ENCODE data around the gene SEMA6C.

SEMA6C gene

GRCh38 chr1:151143986-151144385 is 2.4 kb downstream of the SEMA6C start:
- peaks cover 7% of the 10 kb centered on the region for H3K4me1 ChIP-seq (ENCODE audit: insufficient read depth, low read length, poor library complexity, severe bottlenecking)
- H2AFZ ChIP-seq (ENCODE audit: low read length), result no peak overlapping the region
- H3K4me2 ChIP-seq (ENCODE audit: low read depth, low read length, poor library complexity, severe bottlenecking), result no peak overlapping the region
- H3K9ac ChIP-seq (ENCODE audit: low read depth, low read length, poor library complexity, severe bottlenecking), result no peak overlapping the region
- H3K79me2 ChIP-seq (ENCODE audit: insufficient read depth, low read length), result no peaks in the 10 kb centered on the region
- no peaks in the 10 kb centered on the region for H4K20me1 ChIP-seq (ENCODE audit: insufficient read depth, low read length, poor library complexity, severe bottlenecking)
- H3F3A ChIP-seq (ENCODE audit: low read depth), result no peaks in the 10 kb centered on the region
- H3K4me3 ChIP-seq (ENCODE audit: low read length, poor library complexity, severe bottlenecking), result no peak overlapping the region
- TF ChIP-seq EZH2phosphoT487 (IDR thresholded peaks at IDR 0.05; ENCODE audit: borderline replicate concordance) (no peak), CTCF (conservative IDR thresholded peaks at IDR 0.05; ENCODE audit: low read length) (no peak)
- peaks cover 15% of the 10 kb centered on the region for H3K27me3 ChIP-seq (ENCODE audit: insufficient read depth, low read length, poor library complexity, severe bottlenecking)
- no peaks in the 10 kb centered on the region for H3K9me3 ChIP-seq (ENCODE audit: insufficient read depth, low read depth, low read length)
- H3K9me2 ChIP-seq (replicated peaks; ENCODE audit: low read depth, low read length), result no peaks in the 10 kb centered on the region
- no peaks in the 10 kb centered on the region for H3K36me3 ChIP-seq (ENCODE audit: insufficient read depth, low read length)

- H3K9me3 ChIP-seq (ENCODE audit: insufficient read depth, low read depth, low read length), result no peaks in the 10 kb centered on the region
- no peak overlapping the region for H3K4me3 ChIP-seq (ENCODE audit: low read length, poor library complexity, severe bottlenecking)
- H3K79me2 ChIP-seq (ENCODE audit: insufficient read depth, low read length), result no peaks in the 10 kb centered on the region
- H3K4me1 ChIP-seq (ENCODE audit: insufficient read depth, low read length, poor library complexity, severe bottlenecking), result peaks cover 7% of the 10 kb centered on the region
- no peaks in the 10 kb centered on the region for H3K36me3 ChIP-seq (ENCODE audit: insufficient read depth, low read length)
- H3K9me2 ChIP-seq (replicated peaks; ENCODE audit: low read depth, low read length), result no peaks in the 10 kb centered on the region
- no peak for TF ChIP-seq EZH2phosphoT487 (IDR thresholded peaks at IDR 0.05; ENCODE audit: borderline replicate concordance)
- TF ChIP-seq CTCF (conservative IDR thresholded peaks at IDR 0.05; ENCODE audit: low read length), result no peak
- H3K9ac ChIP-seq (ENCODE audit: low read depth, low read length, poor library complexity, severe bottlenecking), result no peak overlapping the region
- peaks cover 15% of the 10 kb centered on the region for H3K27me3 ChIP-seq (ENCODE audit: insufficient read depth, low read length, poor library complexity, severe bottlenecking)
- H4K20me1 ChIP-seq (ENCODE audit: insufficient read depth, low read length, poor library complexity, severe bottlenecking), result no peaks in the 10 kb centered on the region
- H3F3A ChIP-seq (ENCODE audit: low read depth), result no peaks in the 10 kb centered on the region
- H2AFZ ChIP-seq (ENCODE audit: low read length), result no peak overlapping the region
- no peak overlapping the region for H3K4me2 ChIP-seq (ENCODE audit: low read depth, low read length, poor library complexity, severe bottlenecking)
These were observed 3.4 kb downstream of the SEMA6C start for GRCh38 chr1:151143057-151143435.

- peaks cover 11% of the 10 kb centered on the region for H3K27me3 ChIP-seq (ENCODE audit: insufficient read depth, low read length, poor library complexity, severe bottlenecking)
- H4K20me1 ChIP-seq (ENCODE audit: insufficient read depth, low read length, poor library complexity, severe bottlenecking), result no peaks in the 10 kb centered on the region
- no peaks in the 10 kb centered on the region for H3K9me2 ChIP-seq (replicated peaks; ENCODE audit: low read depth, low read length)
- H2AFZ ChIP-seq (ENCODE audit: low read length), result no peak overlapping the region
- no peak overlapping the region for H3K4me3 ChIP-seq (ENCODE audit: low read length, poor library complexity, severe bottlenecking)
- no peaks in the 10 kb centered on the region for H3K9me3 ChIP-seq (ENCODE audit: insufficient read depth, low read depth, low read length)
- no peaks in the 10 kb centered on the region for H3F3A ChIP-seq (ENCODE audit: low read depth)
- H3K9ac ChIP-seq (ENCODE audit: low read depth, low read length, poor library complexity, severe bottlenecking), result no peak overlapping the region
- no peaks in the 10 kb centered on the region for H3K79me2 ChIP-seq (ENCODE audit: insufficient read depth, low read length)
- peaks cover 7% of the 10 kb centered on the region for H3K4me1 ChIP-seq (ENCODE audit: insufficient read depth, low read length, poor library complexity, severe bottlenecking)
- no peaks in the 10 kb centered on the region for H3K36me3 ChIP-seq (ENCODE audit: insufficient read depth, low read length)
- TF ChIP-seq CTCF (conservative IDR thresholded peaks at IDR 0.05; ENCODE audit: low read length) (no peak), EZH2phosphoT487 (IDR thresholded peaks at IDR 0.05; ENCODE audit: borderline replicate concordance) (no peak)
- H3K4me2 ChIP-seq (ENCODE audit: low read depth, low read length, poor library complexity, severe bottlenecking), result no peak overlapping the region
These were observed 3.9 kb downstream of the SEMA6C start for GRCh38 chr1:151142411-151143056.

Data from Loucy (cell line).